ENCODE data around the gene TMEM212.

Gene TMEM212

DNA sequence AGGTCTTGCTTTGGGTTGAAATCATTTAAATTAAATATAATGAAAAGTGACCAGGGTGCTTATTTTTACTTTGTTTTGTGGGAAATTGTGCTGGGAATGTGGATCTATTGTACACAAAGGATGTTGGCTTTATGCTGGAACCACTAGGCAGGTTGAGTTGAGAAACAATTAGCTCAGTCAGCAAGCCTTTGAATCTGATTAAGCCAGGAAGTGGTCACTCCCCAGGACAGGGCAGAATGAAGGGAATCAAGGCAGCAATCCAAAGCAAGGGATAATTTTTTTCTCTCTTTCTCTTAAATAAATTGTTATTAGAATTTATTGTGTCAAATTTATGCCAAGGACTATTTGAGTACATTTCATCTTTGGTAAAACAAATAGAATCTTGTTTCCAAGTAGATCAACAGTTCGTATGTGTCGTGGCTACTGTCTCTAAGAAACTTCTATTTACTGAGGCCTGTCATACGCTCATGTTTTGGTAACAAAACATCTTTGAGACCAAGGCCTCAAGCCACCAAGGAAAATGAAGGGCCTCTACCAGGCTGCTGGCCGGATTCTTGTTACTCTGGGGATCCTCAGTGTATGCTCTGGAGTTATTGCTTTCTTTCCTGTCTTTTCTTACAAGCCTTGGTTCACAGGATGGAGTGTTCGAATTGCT, at the start of gene TMEM212:
TMEM212 (plus strand) TSS at position 486 of the 655 bp plus-strand sequence; CDS start at position 521, 35 bp downstream.
- peak; percentile 41 for FAIRE-seq

DNA sequence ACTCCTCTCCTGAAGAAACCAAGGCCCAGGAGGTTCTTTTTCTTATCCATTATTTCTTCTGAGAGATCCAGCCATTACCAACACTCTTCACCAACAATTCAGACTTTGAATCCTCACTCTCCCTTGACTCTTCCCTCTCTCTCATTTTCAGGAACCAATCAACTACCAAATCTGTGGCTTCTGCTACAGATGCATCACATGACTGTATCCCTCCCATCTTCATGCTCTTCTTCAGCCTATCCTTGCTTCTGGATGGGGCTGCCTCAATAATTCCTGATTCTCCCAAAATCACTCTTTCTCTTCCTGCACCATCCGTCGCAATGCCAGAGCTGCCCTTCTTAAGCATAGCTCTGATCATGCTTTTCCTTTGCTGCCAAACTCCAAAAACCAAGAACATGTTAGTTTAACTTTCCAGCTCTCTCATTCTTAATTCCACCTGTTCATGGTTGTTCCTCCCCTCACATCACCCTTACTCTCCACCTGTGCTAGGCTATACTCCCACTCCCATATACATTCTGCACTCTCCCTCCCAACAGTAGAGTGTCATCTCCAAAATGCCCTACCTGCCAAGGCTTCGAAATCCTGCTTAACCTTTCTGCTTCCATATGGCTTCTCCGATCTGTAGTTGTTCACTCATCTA, 46.4 kb upstream of the TMEM212 start:
- no peak for FAIRE-seq

DNA sequence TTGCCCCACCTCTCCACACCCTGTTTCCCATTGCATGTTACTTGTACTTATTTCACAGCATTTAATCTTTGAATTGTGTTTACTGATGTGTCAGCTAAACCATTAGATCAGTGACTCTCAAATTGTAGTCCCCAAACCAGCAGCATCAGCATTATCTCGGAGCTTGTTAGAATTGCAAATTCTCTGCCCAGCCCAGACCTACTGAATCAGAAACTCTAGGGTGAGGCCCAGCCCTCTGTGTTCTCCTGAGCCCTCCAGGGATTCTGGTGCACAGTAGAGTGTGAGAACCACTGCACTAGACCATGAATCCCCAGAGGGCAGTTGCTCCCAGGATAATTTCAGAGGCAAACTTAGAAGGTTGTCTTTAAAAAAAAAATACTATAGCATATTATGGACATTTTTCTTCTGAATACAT, 45.9 kb upstream of the TMEM212 start:
- FAIRE-seq = peak; percentile 33

DNA sequence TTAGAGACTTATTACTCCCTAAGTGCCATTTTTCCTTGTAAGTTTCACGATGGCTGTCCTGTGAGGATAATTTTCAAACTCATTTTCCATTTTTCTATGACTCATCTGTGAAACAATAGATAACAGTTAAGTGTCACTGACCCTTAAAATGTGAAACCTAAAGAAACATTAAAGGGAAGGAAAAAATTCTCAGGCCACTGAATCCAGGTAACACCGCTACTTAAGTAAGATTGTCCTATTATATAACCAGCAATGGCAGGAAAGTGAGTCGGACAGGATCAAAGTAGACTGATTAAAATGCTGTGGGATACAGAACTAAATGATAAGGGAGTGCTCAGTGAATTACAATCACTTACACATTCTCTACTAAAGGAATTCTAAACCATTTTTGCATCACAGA, 45.3 kb upstream of the TMEM212 start:
- FAIRE-seq = no peak

DNA sequence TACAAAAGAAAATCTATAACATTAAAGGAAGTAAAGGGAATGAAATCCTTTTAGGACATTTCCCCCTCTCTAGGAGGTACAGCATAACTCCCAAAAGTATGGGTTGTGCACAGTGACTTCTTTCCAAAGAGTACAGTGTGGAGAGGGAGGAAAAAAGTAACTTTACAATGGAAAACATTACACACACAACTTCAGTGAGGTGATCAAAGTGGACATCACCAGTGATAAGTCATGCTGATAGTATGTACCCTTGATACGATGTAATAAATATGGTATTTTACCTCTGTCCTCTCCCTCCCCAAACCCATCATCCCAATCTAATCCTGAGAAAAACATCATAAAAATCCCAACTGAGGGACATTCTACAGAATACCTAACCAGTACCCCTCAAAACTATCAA, 43.6 kb upstream of the TMEM212 start:
- no peak for FAIRE-seq

DNA sequence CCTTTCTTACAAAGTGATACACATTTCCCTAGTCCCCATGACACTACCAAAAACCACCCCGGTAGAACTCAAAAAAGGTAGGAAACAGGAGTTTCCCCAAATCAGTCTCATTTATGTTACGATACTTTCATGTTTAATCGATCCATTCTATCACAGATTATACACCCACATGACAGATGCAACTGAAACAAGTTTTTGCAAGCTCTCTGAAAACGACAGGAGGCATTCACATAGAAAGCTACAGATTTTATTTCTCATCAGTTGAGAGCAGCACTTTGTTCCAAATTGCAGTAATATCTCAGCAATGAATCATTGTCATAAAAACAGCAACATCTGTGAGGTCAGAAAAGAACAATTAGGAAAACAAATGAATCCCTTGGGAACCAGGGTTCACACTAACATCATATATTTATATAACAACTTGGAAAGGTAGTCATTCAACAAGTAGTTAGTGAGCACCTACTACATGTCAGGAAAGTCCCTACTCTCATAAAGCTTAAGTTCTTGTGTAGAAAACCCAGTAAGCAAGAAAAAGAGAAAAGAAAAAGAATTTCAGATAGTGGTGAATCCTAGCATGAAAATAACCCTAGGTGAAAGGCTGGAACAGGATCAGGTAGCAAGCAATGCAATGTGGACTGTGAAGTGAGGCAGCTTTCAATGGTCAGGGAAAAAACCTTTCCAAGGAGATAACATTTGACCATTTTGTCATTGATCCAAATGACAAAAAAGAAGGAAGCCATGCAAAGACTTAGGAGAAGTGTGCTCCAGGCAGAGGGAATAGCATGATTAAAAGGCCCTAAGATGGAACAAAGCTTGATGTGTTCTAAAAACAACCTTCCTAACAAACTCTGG, 41.2 kb upstream of the TMEM212 start:
- no peak for FAIRE-seq

DNA sequence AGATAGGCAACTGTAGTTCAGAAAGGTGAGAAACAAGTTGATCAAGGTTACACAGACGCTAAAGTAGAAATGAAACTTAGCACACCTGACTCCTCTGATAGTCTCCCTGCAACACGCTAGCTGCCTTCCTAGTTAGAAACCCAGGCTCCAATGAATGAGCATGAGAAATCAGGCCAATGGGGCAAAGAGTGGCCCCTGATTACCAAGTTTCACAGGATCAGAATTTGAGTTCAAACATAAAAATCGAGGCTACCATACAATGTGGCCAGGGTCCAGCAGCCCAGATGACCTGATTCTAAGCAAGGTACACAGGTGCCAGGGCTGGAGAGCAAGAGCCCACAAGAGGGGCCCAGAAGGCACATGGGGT, 40.6 kb upstream of the TMEM212 start:
- FAIRE-seq = no peak

DNA sequence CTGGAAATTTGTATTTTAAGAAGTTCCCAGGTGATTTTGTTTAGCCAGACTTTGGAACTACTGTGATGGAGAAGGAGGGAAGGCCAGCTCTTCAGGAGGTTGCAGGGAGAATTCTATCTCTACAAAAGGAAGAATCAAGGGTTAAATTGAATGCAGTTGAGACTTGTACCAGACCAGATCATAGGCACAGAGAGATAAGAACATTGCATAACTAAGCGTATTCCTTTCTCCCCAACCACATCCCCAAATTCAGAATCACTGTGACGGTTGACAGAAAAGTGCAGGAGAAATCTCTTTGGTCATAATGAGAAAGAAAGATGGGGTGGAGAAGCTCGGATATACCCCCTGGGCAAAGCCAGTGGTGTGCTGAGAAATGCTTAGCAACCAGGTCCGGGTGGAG, 40.1 kb upstream of the TMEM212 start:
- FAIRE-seq = no peak

DNA sequence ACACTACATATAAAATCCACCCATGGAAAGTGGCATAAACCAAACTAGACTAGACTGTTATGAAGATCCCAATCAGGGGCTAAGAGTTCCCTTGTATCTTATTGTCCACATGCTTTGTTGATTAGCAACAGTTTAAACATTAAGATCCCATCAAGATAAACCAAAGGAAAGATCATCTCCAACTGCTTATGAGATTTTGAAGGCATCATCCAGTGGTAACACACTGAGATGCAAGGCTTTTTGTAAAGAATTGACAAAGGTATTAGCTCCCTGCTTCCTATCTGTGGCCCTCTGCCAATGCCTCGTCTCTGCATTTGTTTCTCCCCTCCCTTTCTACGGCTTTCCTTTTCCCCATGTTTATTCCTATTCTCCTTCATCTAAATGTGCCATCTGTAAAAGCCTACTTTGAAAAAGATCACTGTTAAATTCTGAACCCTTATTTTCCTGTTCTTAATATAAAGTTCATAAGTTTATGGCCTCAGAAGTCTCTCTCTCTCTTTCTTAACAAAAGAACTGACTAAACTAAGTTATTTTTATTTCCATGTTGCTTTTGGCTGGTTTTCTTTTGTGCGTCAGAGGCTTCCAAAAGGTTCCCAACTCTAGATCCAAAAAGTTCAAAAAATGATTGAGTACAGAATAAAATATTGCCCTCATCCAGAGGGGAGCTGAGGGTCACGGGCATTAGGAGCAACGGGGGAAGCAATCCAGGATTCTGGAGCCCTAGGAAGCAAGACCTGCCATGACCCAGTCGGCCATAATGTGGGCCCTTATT, 38.3 kb upstream of the TMEM212 start:
- no peak for FAIRE-seq

DNA sequence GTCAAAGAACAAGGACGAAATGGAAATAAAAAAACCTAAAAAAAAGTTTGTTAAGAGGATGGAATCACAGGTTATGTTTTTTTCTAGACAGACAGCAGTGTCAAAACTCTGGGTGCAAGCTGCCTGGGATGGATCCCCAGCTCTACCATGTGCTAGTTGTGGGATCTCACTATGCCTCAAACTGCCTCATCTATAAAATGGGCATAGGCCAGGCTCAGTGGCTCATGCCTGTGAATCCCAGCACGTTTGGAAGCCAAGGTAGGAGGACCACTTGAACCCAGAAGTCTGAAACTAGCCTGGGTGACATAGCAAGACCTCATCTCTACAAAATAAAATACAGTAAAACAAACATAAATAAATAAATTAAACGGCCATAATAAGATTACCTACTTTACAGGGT, 37.5 kb upstream of the TMEM212 start:
- no peak for FAIRE-seq

DNA sequence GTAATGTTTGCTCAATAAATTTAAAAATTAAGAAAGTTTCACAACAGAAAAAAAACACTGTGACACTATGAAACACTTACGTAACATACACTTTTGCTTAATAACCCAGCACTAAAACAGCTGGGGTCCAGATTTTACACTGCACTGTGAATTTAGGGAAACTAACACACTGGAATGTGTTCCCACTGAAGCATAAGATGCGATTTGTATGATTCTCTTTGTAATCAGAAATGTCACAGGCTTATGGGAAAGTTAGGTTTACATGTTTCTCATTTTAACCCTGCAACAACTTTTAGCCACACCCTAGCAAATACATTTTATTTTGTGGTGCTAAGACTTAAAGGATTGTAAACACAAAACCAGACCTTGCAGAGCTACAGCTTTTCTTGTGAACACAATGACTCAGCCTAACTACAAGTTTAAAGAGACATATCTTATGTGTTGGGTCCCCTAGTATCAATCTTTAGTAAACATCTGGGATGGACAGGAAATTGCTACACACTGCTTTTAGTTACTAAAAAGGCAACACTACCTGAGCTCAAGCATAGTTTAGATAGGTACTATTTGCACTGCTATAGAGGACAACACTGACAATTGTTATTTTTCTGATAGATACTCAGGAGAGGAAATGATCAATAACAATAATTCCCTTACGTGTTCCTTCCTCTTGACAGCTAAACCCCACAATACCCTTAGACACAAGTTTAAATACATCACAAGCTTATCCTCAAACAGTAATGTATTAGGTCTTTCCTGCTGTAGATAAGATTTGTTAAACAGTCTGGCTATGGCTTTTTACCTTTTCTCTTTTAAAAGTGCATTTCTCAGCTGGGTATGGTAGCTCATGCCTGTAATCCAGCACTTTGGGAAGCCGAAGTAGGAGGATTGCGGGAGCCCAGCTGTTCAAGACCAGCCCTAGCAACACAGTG, 36.7 kb upstream of the TMEM212 start:
- no peak for FAIRE-seq

DNA sequence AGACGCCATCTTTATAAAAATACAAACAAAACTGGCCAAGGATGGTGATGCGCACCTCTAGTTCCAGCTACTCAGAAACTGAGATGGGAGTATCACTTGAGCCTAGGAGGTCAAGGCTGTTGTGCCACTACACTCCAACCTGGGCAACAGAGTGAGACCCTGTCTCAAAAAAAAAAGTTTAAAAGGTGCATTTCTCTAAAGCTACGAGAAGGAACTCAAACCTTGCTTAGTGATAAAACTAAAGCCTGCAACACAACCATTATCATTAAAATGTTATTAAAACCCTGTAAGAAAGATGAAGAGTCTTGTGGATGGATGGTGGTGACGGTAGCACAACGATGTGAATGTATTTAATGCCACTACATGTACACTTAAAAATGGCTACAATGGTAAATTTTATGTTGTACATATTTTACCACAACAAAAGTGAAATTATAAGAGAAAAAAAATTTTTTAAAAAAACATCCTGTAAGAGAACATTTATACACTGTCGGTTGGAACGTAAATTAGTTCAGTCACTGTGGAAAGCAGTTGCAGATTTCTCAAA, 35.9 kb upstream of the TMEM212 start:
- no peak for FAIRE-seq

DNA sequence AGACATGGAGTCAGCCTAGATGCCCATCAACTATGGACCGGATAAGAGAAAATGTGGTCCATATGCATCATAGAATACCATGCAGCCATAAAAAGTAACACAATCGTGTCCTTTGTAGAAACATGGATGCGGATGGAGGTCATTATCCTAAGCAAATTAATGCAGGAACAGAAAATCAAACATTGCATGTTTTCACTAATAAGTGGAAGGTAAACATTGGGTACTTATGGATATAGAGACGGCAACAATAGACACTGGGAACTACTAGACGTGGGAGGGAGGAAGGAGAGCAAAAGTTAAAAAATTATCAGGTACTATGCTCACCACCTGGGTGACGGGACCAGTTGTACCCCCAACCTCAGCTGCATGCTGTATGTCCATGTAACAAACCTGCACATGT, 35.3 kb upstream of the TMEM212 start:
- FAIRE-seq = no peak

DNA sequence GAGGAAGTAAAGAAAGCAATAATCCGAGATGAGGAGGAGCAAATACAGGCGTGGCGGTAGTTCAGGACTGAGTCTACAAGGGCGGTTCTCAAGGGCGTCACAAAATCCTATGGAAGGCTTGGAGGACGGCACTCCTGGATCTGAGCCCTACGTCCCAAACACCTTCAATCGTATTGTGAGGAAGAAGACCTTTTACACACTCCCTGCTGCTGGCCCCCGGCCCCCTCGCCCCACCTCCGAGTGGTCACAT, 33.6 kb upstream of the TMEM212 start:
- no peak for FAIRE-seq

DNA sequence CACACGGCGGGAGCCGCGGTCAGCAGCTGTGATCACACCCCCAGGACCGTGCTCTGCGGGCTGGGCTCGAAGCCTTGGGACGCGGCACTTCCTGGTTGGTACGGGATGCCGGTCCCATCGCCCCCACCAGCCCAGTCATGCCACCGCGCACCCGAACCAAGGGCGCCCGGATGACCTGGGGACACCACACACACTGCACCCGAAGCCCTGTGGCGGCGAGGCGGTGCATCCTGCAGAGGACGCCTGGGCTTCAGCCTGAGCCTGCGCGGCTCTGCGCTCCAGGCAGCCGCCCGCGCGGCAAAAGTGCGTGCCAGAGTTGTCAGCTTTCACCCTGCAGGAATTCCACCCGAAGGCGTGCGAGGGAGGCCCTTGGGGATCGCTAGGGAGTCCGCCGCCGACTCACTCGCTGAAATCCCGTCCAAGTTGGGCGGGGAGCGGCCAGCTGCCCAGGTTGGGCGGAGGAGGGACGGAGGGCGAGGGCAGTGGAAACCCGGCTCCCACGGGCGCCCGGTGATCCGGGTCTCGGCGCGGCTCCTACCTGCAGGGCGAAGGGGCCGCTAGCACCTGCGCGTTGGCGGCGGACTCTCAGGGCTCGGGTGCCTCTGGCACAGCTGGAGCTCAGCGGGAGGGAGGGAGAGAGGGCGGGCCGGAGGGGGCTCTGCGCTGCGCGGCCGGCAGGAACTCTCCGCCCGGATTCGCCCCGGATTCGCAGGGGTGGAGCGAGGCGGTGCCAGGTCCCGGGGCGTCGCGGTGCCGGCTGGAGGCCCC, 33.1 kb upstream of the TMEM212 start, which contains the start of gene PLD1:
PLD1 (minus strand) TSS at position 623 of the 768 bp plus-strand sequence. CDS start 72,432 bp downstream, outside the sequence.
- FAIRE-seq = no peak

DNA sequence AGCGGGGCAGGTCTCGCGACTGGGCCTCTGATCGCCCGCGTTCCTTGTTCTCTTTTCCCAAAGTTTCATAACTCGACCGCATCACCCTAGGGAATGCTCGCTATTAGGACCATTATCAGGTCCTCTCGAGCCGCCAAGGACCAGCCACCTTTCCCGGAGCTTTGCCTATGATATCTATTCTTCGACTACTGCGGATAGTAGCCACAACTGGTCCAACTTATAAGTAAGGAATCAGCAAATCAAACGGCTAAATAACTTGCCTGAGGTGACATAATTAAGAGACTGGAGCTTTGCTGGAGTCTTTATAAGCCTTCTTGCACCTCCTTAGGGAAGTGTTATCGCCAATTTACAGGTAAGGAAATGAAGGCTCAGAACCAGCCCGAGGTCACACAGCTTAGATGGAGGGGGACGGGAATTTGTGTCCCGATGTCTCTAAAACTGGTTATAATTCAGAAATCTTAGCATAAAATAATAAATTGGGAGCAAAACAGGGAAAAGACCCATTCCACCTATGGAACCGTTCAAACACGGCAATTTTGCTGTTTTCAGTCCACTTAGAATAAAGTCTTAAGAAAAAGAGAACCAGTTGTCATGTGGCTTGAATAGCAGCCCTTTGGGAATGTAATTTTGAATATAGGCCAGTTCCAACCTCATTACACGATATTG, 32.4 kb upstream of the TMEM212 start:
- no peak for FAIRE-seq

DNA sequence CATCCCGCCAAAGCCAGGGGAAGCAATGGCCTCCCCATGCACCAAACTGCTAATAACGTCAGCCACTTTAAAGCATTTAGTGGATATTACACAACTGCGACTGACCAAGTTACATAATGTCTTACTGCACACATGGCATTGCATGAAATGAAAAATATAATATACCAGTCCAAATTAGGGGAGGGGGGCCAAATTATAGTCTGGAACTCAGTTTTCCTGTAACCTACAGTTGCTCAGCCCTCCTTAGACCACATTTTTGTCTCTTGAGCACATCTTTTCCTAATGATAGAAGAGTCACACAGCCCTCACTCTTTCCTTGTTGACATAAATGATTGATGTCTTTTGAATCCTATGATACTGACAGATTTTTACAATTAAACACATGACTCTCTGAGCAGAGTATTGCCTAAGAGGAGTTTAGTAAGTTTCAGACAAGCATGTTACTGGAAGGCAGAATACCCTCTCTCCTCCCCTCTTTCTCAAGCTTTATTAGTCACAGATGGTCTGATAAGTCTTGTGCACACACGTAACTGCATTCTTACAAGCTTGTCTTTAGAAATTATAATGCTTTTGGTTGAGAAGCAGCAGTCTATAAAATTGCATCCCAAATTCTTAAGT, 31.7 kb upstream of the TMEM212 start:
- no peak for FAIRE-seq

DNA sequence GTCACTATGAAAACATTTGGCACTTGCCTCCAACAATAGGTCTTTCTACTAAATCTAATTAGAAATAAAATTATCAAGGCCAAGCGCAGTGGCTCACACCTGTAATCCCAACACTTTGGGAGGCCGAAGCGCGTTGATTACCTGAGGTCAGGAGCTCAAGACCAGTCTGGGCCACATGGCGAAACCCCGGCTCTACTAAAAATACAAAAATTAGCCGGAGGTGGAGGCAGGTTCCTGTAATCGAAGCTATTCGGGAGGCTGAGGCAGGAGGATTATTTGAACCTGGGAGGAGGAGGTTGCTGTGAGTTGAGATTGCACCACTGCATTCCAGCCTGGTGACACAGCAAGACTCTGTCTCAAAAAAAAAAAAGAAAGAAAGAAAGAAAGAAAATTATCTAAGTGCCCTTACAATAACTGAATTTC, 31.2 kb upstream of the TMEM212 start:
- no peak for FAIRE-seq

DNA sequence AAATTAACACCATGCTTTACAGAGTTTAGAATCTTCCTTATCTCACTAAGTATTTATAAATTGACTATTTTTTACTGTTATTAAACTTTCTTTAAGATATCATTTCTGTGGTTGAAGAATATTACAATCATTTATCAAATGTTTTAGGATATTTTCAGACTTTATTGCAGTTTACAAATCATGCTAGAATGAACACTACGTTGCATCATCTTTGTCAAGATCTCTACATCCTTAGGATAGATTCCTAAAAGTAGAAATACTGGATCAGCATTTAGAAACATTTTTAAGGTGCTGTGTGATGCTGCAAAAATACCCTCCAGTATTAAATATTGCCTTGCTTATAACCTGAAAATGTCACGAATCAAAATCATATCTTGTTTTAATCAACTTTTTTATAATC, 30.3 kb upstream of the TMEM212 start:
- no peak for FAIRE-seq

DNA sequence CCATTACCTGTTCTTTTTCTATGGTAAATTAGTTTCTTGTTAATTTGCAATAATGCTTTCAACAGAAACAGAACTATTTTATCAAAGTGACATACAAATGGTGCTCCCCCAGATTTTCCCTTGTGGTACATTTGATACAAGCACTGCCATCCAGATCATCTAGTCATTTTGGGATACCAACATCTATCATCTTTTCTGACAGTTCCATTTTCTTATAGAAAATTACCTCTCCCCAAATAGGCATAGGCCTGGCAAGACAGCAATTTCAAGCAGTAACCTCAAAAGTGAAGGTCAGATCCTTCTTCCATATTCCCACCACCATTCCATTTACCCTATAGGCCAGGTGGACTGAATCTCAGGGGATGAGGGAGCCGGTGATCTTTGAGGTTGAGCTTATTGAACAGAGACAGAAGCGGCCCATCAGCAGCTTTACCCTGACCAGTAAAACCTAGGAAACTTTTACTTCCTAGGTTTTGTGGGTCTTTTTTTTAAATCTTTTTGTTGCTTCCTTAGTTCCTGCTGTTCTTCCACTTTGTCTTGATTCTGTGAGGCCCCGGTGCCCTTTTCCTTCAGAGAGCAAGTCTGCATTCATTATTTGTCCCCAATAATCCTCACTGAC, 29.8 kb upstream of the TMEM212 start:
- no peak for FAIRE-seq

Measured in islet of Langerhans (tissue), 1 donor.